Adrenal gland (tissue), 5 donors: ENCODE data around the gene RASGRF2.
"Not testable (repeated sequence)": the region's sequence is repeated elsewhere in the genome, so short reads cannot be mapped to it uniquely, and the experiment has no call there.

ENCODE experiments used
- CTCF ChIP-seq, 6 experiments: fragments of 450-650 bp in 4 of 6; fragments of 200-600 bp in 2 of 6; sonication (generic) in 1 of 6; IDR thresholded peaks; 1 replicate in 5 of 6; 2 replicates in 1 of 6; pipeline versions ENCODE4 v1.5.1 to v1.8.0; 2016 to 2021; ENCODE audit warnings: antibody characterized with exemption in 6 of 6, mild to moderate bottlenecking in 2 of 6, moderate library complexity in 1 of 6
- POLR2A ChIP-seq, 2 donors: fragments of 450-650 bp; IDR thresholded peaks; one replicate each; pipeline ENCODE4 v1.6.1; 2017; ENCODE audit warnings: antibody characterized with exemption in 2 of 2, mild to moderate bottlenecking in 2 of 2, moderate library complexity in 1 of 2
- donor health status: DM: no; HTN: no; CAD: no.

GRCh38 chr5:81124689-81125088 lies 164.5 kb downstream of the RASGRF2 start:
- TF ChIP-seq CTCF, POLR2A (IDR thresholded peaks at IDR 0.05): not testable (repeated sequence)
